Stimulated activated CD8-positive, alpha-beta memory T cell treated with anti-CD3 and anti-CD28 coated beads, Interleukin-12 subunit alpha, Interleukin-12 subunit beta, amount 100 ng/mL, for 24 hours (primary cell): Measurements from ENCODE around the gene OSBPL6.
"Not testable (repeated sequence)": the region's sequence is repeated elsewhere in the genome, so short reads cannot be mapped to it uniquely, and the experiment has no call there.

Source experiments
- DNase-seq: peaks from one replicate; pipeline ENCODE4 v3.0.0-alpha.2; 2020; ENCODE audit errors: extremely low read depth

The OSBPL6 gene

DNA sequence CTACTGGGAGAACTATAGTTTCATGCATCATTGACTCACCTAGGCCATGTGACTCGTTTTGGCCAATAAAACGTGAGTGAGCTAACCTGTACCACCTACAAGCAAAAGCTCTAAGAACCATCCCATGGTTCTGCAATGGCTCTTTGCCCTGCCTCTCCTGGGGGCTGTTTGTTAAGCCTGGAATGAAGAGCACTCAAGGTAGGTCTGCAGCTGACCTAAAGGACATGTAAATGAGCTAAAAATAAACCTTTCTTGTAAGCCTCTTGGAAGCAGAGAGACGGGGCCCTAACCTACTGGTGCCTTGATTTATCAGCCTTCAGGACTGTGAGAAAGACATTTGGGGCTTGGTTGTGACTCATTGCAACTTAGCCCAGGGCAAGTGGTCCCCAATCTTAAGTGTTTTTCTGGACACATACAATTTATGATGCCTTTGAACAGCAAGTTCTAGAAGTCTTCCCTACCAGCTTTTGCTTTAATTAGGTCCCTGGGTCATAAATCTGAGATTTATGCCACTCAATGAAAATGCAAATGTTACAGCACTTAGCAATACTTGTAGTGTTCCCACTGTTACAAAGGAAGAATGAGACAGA, 107.4 kb downstream of the OSBPL6 start:
- no peak for DNase-seq

- no peak for DNase-seq
These were observed 110.0 kb downstream of the OSBPL6 start for GRCh38 chr2:178304333-178304732.

DNA sequence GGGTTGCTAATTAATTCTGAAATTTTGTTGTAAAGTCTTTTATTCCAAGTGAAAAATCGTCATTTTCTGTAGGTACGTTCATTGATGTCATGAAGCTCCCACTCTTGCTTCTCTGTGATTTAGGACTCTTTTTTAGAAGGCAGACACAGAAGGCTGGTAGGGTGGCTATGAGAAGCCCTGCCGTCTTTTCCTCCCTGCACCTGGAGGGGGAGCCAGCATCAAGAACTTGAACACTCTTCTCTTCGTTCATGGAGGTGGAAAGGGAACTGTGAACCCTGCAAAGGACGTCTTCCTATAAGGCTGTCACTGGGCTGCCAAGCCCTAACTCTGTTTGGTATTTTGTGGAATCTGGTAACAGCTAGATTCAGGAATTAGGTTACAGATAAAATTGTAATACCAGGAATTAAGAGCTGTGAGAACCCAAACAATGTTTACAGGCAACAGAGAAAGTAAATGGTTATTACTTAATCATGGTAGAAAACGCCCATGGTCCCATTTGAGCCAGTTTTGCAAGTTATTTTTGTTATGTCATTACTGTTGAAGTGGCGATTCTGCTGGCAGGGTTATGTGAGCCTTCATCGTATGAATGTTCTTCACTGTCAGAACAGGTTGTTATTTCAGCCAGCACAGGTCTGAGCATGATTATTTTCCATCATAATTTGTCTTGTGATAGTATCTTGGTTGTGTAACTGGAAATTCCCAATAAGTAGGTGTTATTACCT, 112.2 kb downstream of the OSBPL6 start:
- DNase-seq = no peak

- DNase-seq = no peak
These were observed 113.3 kb downstream of the OSBPL6 start for GRCh38 chr2:178307650-178308049.

GRCh38 chr2:178309541-178309940, 115.2 kb downstream of the OSBPL6 start:
- no peak for DNase-seq

DNA sequence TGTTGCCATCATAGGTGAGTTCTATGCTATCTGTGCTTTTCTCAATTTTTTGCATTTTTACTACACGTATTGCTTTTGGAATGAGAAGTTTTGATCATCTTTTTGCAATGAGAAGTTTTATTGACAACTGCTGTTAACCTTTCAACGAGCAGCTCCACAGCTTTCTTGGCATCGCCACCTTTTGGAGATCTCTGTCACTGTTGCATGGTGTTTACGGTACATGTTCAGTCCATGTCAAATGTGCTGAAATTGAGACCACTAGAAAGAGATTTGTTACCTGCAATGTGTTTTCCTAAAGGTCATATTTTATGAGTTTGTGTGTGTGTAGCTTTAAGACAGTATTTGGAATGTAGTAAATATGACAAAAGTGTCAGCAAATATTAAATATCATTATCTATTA, 120.8 kb downstream of the OSBPL6 start:
- DNase-seq = no peak

GRCh38 chr2:178315488-178315948, 121.2 kb downstream of the OSBPL6 start:
- no peak for DNase-seq

DNA sequence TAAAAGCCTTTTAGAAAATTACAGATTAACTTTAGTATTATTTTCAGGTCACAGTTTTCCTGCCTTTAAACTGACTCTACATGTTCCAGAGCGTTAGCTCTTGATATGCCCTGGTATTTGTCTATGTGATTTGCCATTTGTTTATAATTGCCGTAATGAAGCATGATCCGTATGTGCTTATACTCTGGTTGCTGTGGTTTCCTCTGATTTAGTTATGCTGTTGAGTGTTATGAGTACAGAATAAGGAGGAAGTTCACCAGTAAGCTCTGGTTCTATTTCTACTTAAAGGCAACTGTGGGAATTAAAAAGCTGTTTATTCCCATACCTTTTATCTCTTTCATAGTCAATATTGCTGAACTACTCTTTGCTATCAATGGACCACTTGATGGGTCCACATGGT, 123.5 kb downstream of the OSBPL6 start:
- no peak for DNase-seq

DNA sequence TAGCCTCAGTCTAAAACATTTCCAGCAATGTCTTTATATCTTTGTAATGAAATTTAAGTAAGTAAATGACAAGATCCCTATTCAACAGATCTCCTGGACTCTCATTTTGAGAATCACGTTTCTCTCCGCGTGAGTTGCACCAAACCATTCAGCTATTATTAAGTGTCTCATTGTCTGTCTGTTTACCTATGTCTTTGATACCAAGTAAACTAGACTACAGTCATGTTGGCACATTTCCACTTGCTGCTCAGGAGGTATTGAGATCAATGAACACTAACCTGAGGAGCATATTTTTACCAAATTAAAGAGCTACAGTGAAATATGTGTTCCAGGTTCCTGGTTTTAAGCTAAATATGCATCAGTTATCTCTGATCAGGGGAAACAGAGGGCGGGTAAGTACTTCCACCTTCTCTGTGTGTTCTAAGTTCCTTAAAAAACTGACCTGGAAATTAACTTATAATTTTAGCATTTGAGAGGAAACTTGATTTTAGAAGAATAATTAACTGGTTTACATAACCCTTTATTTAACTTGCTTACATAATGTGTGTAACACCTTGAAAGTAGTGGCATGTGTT, 125.8 kb downstream of the OSBPL6 start:
- DNase-seq = no peak

- DNase-seq = no peak
These were observed 127.8 kb downstream of the OSBPL6 start for GRCh38 chr2:178322068-178322467.

DNA sequence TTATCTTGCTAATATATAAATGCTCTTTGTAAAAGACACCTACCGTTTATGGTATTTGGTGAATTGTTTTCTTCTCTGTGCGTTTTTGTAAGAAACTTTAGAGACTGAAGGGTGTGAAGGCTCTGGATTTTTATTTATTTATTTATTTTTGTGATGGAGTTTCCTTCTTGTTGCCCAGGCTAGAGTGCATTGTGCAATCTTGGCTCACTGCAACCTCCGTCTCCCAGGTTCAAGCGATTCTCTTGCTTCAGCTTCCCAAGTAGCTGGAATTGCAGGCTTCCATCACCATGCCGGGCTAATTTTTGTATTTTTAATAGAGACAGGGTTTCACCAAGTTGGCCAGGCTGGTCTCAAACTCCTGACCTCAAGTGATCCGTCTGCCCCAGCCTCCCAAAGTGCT, 129.0 kb downstream of the OSBPL6 start:
- DNase-seq = not testable (repeated sequence)

- no peak for DNase-seq
These were observed 129.8 kb downstream of the OSBPL6 start for GRCh38 chr2:178324077-178324476.

DNA sequence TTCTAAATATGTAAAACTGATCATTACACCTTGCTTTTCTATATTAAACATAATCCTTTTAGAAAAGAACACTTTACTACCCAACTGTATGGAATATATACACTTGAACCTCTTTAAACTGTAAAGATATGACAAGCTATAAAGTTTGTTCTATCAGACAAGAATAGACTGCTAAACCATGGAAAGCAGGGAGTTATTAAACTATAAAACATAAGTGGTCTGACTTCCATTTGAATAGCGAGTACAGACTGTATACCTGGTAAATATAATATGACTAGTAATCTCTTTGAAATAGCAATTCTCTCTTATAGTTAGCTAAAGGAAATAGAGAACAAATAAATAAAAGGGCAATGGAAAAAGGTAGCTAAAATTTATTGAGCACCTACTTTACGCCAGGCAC, 131.0 kb downstream of the OSBPL6 start:
- DNase-seq = no peak

DNA sequence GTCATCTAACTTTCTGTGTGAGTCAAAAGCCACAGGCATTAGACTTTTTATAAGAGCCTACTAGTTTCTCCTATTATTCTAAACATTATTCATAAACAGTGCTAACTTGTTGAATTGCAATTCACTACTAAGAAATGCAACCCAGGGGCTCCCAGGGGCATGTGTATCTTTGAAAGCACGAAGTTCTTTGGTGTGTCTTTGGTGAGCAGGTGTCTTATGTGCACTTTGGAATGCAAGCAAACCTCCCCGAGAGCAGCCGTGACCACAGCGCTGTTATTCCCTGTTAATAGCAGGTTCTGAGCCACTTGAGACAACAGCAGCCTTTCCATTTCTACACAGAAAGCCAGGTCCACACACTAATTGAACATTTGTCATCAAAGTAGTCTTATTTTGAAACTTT, 133.2 kb downstream of the OSBPL6 start:
- no peak for DNase-seq

GRCh38 chr2:178328037-178328436, 133.7 kb downstream of the OSBPL6 start:
- DNase-seq = no peak

DNA sequence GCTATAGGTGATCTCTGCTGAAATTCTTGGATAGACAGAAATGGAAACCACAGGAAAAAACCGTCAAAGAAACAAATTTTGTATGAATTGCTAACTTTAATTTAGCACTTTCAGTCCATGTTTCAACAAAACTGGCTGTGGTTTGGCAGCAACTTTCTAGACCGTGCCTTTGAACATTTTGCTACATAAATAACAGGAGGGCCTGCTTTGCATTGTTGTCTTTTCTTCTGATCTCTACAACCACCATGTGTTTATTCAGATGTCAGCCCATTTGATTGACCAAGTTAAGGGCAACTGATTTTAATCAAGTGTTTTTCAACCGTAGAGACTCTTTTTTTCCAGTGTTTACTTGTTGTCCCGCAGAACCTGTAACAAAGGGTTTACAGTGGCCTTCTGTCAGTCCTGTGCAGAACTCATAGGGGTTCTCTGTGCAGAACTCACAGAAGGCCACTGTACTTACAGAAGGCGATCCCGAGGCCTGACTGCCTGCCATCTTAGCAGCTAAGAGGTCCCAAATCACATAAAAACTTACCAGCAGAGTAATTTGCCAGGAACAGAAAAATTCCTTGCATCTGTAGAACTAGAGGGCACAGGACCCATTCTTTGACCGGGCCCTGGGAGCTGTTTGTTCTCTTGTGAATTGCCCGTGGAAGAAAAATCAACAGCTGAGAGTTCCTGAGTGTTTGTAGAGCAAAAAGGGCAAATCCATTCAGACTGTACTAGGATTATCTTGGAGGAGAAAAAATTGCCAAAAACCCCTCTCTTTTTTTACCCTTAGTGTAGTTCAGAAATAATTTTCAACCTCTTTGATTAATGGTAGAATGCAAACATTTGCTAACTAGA, 136.1 kb downstream of the OSBPL6 start:
- DNase-seq = no peak

- no peak for DNase-seq
These were observed 137.4 kb downstream of the OSBPL6 start for GRCh38 chr2:178331474-178332432.

DNA sequence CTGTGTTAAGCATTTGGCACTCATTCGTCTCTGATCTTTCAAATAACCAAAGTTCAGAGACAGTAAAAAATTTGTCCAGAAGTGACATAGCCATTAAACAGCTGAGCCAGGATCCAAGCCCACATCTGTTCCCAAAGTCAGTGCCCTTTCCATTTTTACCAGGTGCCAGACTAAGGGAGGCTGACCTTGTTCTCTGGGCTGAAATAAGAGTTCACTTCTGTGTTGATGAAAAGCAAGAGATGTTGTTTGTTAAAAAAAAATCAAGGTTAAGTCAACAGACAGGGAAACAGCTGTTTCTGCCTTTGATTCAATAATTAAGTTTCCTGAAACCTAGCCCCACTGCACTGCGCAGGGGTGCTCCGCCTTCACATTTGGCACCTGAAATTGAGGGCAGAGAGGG, 139.5 kb downstream of the OSBPL6 start:
- no peak for DNase-seq

- DNase-seq = no peak
These were observed 140.9 kb downstream of the OSBPL6 start for GRCh38 chr2:178335230-178335629.

GRCh38 chr2:178344121-178344520, 149.8 kb downstream of the OSBPL6 start:
- DNase-seq = no peak

- no peak for DNase-seq
These were observed 151.6 kb downstream of the OSBPL6 start for GRCh38 chr2:178345951-178346350.
